Measurements from ENCODE around the gene SHISAL2A.

GRCh38 chr1:52697795-52698674 lies 65.1 kb downstream of the SHISAL2A start, which contains the start of gene COA7:
- TF ChIP-seq CREB1 (IDR thresholded peaks at IDR 0.05; ENCODE audit: low read depth) (no peak), REST (IDR thresholded peaks at IDR 0.05; ENCODE audit: low read depth) (no peak), RAD21 (IDR thresholded peaks at IDR 0.05; ENCODE audit: low read depth) (no peak), EGR1 (IDR thresholded peaks at IDR 0.05) (no peak), EP300 (IDR thresholded peaks at IDR 0.05; ENCODE audit: borderline replicate concordance) (no peak), CEBPB (IDR thresholded peaks at IDR 0.05) (no peak), TCF12 (IDR thresholded peaks at IDR 0.05; ENCODE audit: low read depth) (no peak), TEAD4 (IDR thresholded peaks at IDR 0.05) (0 out of 2 replicates have a peak, but pooled peaks have one; percentile 3), TAF1 (IDR thresholded peaks at IDR 0.05; ENCODE audit: low read depth) (peak; percentile 88), YY1 (IDR thresholded peaks at IDR 0.05; ENCODE audit: low read depth) (peak; percentile 88)
- TF ChIP-seq, protein P1, sequence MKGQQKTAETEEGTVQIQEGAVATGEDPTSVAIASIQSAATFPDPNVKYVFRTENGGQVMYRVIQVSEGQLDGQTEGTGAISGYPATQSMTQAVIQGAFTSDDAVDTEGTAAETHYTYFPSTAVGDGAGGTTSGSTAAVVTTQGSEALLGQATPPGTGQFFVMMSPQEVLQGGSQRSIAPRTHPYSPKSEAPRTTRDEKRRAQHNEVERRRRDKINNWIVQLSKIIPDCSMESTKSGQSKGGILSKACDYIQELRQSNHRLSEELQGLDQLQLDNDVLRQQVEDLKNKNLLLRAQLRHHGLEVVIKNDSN (IDR thresholded peaks at IDR 0.05): peak; percentile 93
- TF ChIP-seq, protein P2, sequence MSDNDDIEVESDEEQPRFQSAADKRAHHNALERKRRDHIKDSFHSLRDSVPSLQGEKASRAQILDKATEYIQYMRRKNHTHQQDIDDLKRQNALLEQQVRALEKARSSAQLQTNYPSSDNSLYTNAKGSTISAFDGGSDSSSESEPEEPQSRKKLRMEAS (IDR thresholded peaks at IDR 0.05): peak; percentile 99
